Transverse colon (tissue), 1 donor: ENCODE data around the gene RAX.

ENCODE experiments used
- EP300 ChIP-seq: sonication (generic); formaldehyde crosslinking; IDR thresholded peaks from one replicate; pipeline ENCODE4 v1.6.1; 2017; ENCODE audit warnings: antibody characterized with exemption, low read depth
- POLR2A ChIP-seq: fragments of 450-650 bp; IDR thresholded peaks from one replicate; pipeline ENCODE4 v1.6.1; 2016; ENCODE audit warnings: antibody characterized with exemption, mild to moderate bottlenecking, moderate library complexity

DNA sequence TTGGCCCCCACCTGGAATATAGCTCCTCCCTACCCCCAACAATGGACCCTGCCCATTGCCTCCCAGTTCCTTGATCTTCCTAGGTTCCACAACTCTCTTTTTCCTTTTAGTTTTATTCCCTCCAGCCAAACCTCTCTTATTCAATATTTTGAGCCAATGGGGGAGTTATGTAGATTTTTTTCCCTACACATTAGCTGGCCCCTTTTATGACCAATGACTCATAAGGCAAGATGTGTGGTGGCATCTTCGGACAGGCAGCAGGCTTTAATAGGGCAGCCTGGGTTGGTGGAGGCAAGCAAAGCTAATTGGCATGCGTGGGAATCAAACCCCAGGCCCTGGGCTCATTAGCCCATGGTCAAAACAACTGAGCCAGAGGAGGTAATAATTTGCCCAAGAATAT is 44.1 kb downstream of the RAX start:
- TF ChIP-seq EP300 (no peak), POLR2A (no peak)
